Measurements from ENCODE around the gene C5AR2. TPM values are rescaled to one million over a fixed set of nuclear protein-coding genes. Genes with fewer than 3 reads are reported as not detected.

The C5AR2 gene
- total RNA-seq, 3 donors from 2014 or later (not counting 1 experiment from before 2014, with no cell fraction given): 4.3 to 15.5 (median 8.3) TPM

- Histone ChIP-seq H3K4me1 (ENCODE audit: control insufficient read depth, insufficient read depth, low read length) (peaks cover 21% of the 10 kb centered on the region), H3K27me3 (ENCODE audit: control insufficient read depth, insufficient read depth, low read length) (no peaks in the 10 kb centered on the region), H3K4me3 (ENCODE audit: low read length) (no peak overlapping the region), H3K36me3 (ENCODE audit: control insufficient read depth, insufficient read depth, low read length) (no peaks in the 10 kb centered on the region), H3K27ac (ENCODE audit: low read length) (no peak overlapping the region), H3K9me3 (ENCODE audit: control insufficient read depth, insufficient read depth, low read length) (no peaks in the 10 kb centered on the region)
- no peaks in the 10 kb centered on the region for H3K36me3 Mint-ChIP-seq
- H3K4me3 Mint-ChIP-seq: no peak overlapping the region
- H3K9me3 Mint-ChIP-seq: no peaks in the 10 kb centered on the region
- WGBS (ENCODE audit: insufficient coverage): 39% methylated on average over 11 of the region's 15 CpGs
- ATAC-seq (peak; percentile 85 to 90 (median 89)), DNase-seq (peak; percentile 83 to 87)
- peak; percentile 93 for TF ChIP-seq CTCF (IDR thresholded peaks at IDR 0.05)
- peaks cover 19 to 23% of the 10 kb centered on the region in 2 donors for H3K27me3 Mint-ChIP-seq (ENCODE audit: low read depth in 2 of 2)
- intact Hi-C loops (cut with micrococcal nuclease): loop anchor here (1.0 kb wide), 1 partner anchor 95 kb away; no protein-coding TSS in a partner anchor
- H3K4me1 Mint-ChIP-seq: peaks cover 15 to 17% of the 10 kb centered on the region in 2 donors
- no peak overlapping the region for H3K27ac Mint-ChIP-seq
These were observed 59.7 kb downstream of the C5AR2 start for GRCh38 chr19:47391510-47392223.

Other genes starting within 250 kb of the C5AR2 start
- 10 to 100 TPM; 71.2 to 75.3 (median 73.3) TPM for gene ZC3H4, start 218.4 kb upstream of the C5AR2 start, total RNA-seq
- gene SAE1, start 201.3 kb upstream of the C5AR2 start, total RNA-seq: 10 to 100 TPM; 42.5 to 49.3 (median 46.0) TPM
- gene BBC3, start 101.0 kb upstream of the C5AR2 start, total RNA-seq: 10 to 100 TPM; 39.9 to 45.1 (median 43.9) TPM
- gene CCDC9, start 75.7 kb upstream of the C5AR2 start, total RNA-seq: 10 to 100 TPM; 49.6 to 55.8 (median 55.4) TPM
- gene INAFM1, start 57.3 kb upstream of the C5AR2 start, total RNA-seq: 10 to 100 TPM in 1 of 3 donors, 1 to 10 TPM in 2; 9.1 to 10.3 (median 9.5) TPM
- gene C5AR1, start 22.3 kb upstream of the C5AR2 start, total RNA-seq: 10 to 100 TPM; 11.4 to 42.7 (median 28.7) TPM
- gene DHX34, start 17.1 kb downstream of the C5AR2 start, total RNA-seq: 10 to 100 TPM; 19.8 to 25.9 (median 20.0) TPM
- gene MEIS3, start 87.4 kb downstream of the C5AR2 start, total RNA-seq: not detected
- gene SLC8A2, start 139.7 kb downstream of the C5AR2 start, total RNA-seq: under 1 TPM in 1 of 3 donors, not detected in 2; 0.20 TPM
- gene KPTN, start 152.0 kb downstream of the C5AR2 start, total RNA-seq: 1 to 10 TPM; 3.0 to 4.2 (median 3.6) TPM
- gene NAPA, start 182.9 kb downstream of the C5AR2 start, total RNA-seq: 100 to 1,000 TPM; 192 to 215 (median 192) TPM
- 1 to 10 TPM; 1.5 to 2.0 (median 1.5) TPM for gene ZNF541, start 241.0 kb downstream of the C5AR2 start, total RNA-seq